Activated CD8-positive, alpha-beta memory T cell treated with anti-CD3 and anti-CD28 coated beads, Interleukin-2, amount 50 U/mL, for 1 hour (primary cell): ENCODE data around the gene AMZ1.

Experiments used
- DNase-seq: peaks from one replicate; pipeline ENCODE4 v3.0.0-alpha.2; 2020; ENCODE audit errors: extremely low read depth

The AMZ1 gene

GRCh38 chr7:2750004-2750407 lies 62.0 kb downstream of the AMZ1 start:
- DNase-seq: no peak

GRCh38 chr7:2751086-2751485 lies 63.1 kb downstream of the AMZ1 start:
- no peak for DNase-seq

GRCh38 chr7:2753148-2753547 lies 65.1 kb downstream of the AMZ1 start:
- no peak for DNase-seq

GRCh38 chr7:2754086-2754485 lies 66.1 kb downstream of the AMZ1 start:
- no peak for DNase-seq

GRCh38 chr7:2754912-2755311 lies 66.9 kb downstream of the AMZ1 start:
- DNase-seq: no peak

GRCh38 chr7:2755531-2755930 lies 67.5 kb downstream of the AMZ1 start:
- DNase-seq: no peak

GRCh38 chr7:2757361-2757903 lies 69.4 kb downstream of the AMZ1 start:
- no peak for DNase-seq

- no peak for DNase-seq
Measured at GRCh38 chr7:2757904-2758672, 70.1 kb downstream of the AMZ1 start.

GRCh38 chr7:2758673-2759616 lies 70.9 kb downstream of the AMZ1 start:
- DNase-seq: no peak

- DNase-seq: no peak
Measured at GRCh38 chr7:2759736-2760097, 71.7 kb downstream of the AMZ1 start.

GRCh38 chr7:2760098-2760889 lies 72.3 kb downstream of the AMZ1 start:
- DNase-seq: no peak

GRCh38 chr7:2761131-2761624 lies 73.2 kb downstream of the AMZ1 start:
- DNase-seq: no peak

GRCh38 chr7:2761801-2762497 lies 73.9 kb downstream of the AMZ1 start:
- no peak for DNase-seq

GRCh38 chr7:2763597-2763996 lies 75.6 kb downstream of the AMZ1 start:
- DNase-seq: no peak

GRCh38 chr7:2764621-2765020 lies 76.6 kb downstream of the AMZ1 start:
- no peak for DNase-seq
